NCI-H345 treated with DMSO at 0.1 percent for 48 hours (cell line): ENCODE data around the gene IPO4.
A peak's percentile ranks its signal among the peaks of the same experiment; 100 is the strongest.

Experiments
- DNase-seq: peaks from one replicate; lab custom pipeline; 2025; ENCODE audit not compliant: unreplicated experiment; lab: John Stamatoyannopoulos, UW

IPO4 gene

DNA sequence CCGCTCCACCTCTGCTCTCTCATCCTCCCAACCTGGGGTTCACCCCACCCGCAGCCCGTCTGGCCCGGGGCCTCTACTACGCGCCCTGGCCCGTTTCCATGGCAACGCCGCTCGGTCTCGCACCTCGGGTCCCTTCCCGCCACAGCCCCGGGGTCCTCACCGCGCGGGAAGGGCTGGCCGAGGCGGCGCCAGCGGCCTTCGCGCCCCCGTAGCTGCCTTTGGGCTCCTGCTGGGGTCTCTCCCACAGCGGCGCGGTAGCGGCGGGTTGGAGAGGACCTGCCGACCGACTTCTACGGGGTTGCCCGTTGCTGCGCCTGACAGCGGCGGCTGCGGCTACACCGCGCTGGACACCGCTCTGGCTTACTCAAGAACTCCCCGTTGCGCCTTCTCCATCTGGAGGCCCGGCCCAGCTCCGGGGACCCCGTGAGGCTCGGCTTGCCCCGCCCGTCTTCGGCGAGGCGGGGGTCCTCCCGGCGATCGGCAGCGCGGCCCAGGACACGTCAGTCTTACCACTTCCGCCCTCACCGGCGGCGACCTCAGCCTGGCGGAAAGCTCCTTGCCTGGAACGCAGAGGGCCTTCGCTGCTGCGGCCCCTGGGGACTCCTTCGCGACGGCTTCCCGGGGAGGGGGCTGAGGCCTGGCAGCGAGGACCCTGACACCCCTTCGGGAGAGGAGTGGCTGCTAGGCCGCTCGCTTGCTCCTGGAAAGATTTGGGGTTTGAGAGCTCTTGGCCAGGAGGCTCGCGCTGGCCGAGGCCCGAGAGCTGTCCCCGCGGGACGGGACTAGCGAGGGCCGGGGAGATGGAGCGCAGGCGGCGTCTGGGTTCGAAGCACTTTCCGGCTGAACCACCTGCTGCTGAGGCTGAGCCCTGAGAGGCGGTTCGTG, 6.8 kb upstream of the IPO4 start, which contains the start of gene TM9SF1:
Gene TM9SF1, minus strand, starts transcription at position 256 of the 885 bp plus-strand sequence. CDS start 422 bp downstream, outside the sequence.
- peak; percentile 63 for DNase-seq

DNA sequence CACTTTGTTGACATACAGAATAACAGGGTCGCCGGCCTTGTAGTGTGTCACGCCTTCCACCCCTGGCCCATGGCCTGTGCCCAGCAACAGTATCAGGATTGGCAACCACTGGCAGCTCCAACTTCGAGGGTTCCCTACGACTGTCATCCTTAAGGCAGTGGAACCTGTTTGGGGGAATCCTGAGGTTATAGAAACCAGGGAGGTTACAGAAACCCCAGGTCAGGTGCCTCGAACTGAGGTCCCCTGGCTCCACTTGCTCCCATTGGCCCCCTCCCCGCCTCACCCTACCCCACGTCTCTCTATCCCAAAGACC, 6.2 kb upstream of the IPO4 start:
- DNase-seq, result no peak

DNA sequence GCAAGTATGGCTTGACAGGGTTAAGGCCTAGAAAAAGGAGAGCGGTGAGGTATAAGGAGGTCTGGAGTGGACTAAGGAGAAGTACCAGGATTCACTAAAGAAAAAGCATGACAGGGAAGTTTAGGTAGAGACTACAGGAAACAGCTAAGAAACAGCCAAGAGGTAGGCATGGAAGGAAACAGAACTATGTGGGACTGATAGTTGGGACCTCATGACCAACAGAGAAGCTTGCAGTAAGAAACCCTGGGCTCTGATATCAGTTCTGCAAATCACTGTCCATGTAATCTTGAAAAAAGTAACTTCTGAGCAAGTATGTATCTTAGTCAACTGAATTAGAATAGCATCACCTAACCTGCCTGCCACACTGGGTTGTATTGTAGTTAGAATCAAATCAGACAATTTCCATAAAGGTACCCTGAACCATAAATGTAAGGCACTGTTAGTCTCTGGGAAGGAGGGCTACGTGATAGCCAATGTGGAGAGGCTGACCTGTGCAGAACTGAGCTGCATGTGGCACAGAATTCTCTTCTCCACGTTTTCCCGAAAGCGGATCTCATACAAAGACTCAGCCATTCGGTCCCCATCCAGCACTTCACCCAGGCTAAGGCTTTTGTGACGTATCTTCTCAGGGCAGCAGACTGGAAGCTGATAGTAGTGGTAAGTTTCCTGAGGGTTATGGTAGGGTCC, 5.7 kb upstream of the IPO4 start:
- DNase-seq, result no peak

DNA sequence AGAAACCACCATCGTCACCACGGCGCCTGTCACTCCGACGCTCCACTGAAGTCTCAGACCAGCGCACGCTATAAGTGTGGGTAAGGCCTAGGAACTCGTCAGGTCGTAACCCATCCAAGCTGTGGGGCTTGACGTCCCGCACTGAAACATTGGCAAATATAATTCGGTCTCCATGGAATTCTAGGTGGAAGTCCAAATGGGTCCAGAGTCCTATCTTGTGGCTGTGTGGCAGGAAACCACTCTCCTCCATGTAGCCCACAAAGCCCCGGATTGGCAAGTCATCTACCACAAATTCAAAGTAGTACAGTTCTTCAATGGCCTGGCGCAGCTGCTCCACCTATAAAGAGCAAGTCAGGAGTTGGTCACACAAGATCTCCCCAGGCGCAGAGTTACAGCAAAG, 4.3 kb upstream of the IPO4 start:
- no peak for DNase-seq

DNA sequence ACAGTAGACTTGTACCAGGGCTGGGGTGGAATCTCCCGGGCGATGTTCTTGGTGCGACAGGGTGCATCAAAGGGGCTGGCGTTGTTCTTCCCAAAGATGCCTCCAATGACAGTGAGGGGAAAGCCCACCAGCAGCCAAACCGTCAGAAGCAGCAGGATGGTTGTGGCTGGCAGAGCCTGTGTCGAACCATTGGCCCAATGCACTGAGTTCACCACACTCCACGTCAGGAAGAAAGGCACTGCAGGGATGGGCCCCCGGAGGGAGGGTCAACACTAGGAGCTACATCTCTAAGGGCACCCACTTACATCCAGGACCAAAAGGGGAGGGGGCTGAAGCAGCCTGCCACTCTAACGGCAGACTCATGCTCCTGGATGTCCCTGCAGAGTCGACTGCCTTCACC, 1.8 kb upstream of the IPO4 start:
- DNase-seq, result no peak

DNA sequence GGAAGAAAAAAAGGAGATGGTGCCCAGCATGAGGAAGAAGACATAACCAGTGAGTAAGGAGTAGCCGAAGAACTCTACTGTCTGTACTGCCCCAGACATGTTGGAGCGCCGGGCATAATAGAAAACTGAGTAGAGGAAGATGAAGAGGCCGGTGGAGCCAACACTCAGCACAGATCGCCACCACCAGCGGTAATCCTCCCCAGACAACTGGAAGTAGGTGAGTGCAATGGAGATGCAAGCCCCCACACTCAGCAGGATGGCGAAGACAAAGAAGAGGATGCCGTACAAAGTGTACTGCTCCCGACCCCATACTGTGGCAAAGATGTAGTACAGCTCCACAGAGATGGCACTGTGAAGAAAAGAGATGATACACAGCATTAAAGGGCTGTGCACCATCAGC, 844 bp upstream of the IPO4 start:
- DNase-seq, result no peak

DNA sequence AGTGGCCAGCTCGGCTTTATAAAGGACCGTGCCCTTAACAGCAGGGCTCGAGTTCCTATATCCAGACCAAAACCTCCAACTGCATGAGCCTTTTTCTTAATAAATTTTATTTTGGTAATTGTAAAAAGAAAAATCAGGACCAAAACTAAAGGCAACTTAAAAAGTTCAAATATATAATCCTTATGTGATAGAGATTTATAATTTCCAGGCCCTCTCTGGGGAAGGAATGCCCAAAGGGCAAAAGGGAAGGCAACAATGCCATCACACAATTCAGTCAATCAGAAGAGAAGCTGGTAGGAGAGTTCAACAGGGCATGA, 401 bp upstream of the IPO4 start:
- no peak for DNase-seq

DNA sequence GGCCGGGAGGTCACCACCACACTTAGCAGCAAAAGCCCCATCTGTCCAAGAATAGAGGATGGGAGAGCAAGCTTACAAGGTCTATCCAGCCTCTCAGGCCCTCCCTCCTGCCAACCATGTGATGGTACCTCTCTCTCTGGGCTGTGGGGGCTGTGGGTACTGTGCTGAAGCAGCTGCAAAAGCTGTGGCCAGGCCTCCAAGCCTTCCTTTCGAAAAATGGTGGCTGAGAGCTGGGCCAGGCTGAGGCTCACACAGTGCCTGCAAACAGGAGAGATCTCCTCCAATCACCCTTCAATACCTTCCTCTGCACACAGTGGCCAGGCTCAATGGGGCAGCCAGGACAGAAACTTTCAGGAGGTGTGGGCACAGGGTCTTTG, 1.1 kb downstream of the IPO4 start:
- no peak for DNase-seq

DNA sequence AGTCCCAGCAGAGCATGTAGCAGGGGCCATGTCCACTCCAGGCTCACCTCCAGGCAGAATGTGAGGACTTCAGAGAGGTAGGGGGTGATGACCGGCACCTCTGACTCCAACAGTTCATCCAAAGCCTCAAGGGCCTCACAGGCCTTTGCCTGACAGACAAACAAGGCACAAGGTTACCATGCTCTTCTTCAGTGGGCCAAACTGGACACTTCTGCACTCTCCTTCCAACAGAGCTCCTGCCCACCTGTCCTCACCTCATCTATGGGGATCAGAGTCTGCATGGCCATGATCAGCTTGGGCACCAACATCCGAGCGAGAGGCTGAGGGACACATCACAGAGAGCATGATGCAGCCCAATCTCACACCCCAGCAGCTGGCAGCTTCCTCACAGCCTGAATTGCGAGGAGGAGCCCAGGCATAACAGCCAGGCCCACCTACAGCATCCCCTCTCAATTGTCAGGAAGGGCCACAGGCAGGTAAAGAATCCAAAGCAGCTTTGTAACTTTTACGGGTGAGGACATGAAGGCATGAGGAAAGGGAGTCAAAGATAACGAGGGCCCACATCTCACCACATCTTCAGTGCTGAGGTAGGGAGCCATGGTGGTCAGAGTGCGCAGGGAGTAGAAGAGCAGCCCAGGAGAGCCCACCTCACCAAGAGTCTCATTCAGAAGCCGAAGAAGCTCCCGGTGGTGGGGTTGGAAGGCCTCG, 1.6 kb downstream of the IPO4 start:
- no peak for DNase-seq

DNA sequence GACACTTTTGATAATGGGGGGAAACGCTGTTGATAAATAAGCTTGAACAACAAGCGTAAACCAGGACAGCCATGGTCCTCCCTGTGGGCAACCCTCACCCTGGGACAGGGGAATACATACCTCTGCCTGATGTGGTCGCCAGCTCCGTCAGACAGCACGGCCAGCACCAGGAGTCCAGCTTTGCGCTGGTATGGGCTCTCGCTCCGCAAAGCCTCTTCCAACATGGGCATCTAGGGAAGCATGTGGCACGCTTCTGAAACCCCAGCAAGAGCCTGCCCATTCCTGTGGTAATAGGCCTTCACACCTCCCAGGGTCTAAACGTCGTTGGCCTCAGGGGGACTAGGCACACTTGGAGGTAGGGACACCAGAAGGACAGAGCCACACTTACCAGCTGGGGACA, 2.9 kb downstream of the IPO4 start:
- DNase-seq, result no peak

DNA sequence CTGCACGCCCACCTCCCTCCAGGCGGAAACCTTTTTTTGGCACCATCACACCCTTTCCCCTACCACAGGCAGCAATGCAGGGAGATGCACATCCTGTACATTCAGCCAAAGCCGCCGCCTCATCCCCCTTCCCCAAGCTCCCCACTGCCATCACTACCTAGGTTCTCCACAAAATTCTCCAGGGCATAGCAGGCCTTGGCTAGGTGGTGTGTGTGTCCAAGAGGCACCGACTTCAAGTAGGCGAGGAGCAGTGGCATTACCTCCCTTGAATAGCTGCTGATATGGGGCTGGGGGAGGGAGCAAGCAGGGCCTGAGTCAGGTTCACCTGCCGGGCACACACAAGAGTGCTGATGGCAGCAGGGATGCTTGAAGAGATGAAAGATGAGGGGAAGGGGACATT, 3.6 kb downstream of the IPO4 start:
- DNase-seq, result no peak

DNA sequence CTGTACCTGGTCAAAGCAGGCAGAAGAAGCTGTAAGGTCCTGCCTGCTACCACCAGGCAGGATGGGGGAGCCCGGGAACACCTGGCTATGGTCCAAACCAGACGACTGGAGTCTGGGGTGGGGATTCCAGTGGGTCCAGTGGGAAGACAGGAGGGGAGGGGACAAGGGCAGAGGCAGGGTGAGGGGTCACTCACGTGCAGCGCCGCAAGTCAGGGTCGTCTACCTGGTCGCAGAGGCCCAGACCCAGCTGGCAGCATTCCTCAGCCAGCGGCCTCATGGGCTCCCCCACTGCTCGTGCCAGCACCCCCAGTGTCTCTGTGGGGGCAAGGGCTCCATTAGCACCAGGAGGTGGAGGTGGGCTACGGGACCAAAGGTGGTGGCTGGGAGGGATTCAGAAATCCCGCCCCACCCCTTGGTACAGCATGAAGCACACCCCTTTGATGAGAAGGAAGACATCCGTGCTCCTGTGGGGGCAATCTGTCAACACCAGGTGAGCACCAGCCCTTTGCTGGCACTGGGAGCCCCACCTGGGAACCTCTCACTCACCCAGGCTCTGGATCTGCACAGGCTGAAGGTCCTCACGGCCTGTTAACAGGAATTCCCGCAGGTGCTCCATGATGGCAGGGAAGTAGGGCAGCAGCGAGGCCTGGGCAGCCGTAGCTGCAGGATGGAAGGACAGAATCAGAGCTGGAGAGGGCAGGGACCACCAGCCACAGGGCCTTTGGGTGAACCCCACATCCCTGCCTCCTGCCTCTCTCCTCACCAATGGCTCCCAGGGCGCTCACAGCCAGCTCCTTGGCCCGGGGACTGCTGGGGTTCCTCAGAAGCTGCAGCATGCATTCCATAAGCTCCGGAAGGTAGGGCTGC, 4.3 kb downstream of the IPO4 start:
- DNase-seq, result no peak

DNA sequence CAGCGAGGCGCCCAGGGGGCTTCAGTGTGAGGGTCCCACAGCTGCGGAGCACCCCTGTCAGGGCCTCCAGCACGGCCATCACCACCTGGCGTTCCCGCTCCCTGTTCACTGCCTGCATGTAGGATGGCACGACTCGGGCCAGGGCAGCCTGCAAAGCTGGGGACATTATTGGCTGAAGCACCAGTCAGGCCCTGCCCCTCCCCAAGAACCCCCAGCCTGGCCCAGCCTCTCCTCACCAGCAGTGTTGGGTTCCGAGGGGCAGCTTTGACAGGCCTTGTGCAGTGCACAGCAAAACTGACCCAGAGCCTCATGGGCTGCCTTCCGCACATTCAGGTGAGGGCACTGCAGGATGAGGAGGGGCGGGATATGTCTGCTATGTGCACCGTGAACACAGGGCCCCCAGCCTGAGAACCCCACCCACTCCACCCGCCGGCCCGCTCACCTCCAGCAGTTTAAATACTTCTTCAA, 5.6 kb downstream of the IPO4 start:
- no peak for DNase-seq

DNA sequence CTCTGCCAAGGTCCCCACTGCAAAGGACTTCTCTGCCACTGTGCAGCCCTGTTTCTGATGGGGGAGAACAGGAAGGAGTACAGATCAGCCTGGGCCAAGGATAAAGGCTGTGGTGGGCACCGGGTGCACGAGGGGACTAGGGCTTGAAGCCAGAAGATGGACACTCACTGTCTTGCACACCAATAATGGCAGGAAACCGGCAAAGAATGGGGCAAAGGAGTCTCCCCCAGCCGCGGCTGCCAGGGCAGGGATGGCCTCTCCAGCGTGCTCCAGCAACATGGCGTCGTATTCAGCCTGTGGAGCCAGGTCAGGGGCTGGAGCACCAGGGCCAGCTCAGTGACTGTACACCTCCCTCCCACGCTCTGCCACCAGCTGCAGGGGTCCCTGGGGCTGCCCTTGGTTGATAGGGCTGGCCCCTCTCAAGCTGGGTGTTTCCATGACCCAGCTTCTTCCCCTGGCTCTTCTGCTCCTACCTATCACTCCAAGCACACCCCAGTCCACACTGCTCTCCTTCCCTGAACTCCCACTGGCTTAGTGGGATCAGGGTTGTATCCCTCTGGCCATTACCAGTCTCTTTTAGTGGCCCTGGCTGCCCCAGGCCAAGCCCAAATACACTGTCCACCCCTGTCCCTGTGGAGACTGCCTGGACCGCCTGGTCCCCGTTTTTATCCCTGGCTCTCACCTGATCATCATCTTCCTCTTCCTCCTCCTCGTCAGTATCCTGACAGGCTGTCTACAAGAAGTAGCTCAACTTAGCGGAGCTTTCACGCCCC, 6.3 kb downstream of the IPO4 start:
- DNase-seq, result no peak

DNA sequence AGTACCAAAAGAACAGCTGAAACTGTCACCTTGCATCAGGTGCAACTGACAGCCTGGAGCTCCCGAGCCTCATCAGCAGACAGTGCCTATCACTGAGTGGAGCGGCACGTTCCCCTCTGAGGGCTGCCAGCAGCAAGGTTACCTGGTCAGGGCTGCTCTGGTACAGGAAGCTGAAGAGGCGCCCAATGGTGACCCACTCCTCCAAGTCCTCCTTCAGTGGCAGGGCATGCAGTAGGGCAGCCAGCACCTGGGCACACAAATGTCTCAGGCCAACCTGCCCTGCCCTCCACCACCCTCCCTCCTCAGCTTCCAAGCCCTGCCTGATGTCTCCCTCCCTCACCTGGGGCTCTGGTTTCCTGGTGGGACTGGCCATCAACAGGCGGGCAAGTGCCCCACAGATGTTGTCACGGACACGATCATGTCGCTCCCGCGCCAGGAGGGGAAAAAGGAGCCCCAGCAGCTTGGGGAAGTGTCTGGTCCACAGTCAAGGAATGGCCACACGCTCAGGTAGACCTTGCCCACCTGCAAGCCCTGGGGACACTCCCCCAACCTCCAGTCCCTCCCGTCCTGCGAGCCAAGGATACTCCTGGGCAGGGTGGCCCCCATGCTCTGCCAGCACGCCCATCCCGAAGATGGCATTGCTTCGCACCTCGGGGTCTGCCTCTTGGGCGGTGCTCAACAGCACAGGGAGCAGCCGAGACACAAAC, 7.1 kb downstream of the IPO4 start:
- DNase-seq, result no peak

DNA sequence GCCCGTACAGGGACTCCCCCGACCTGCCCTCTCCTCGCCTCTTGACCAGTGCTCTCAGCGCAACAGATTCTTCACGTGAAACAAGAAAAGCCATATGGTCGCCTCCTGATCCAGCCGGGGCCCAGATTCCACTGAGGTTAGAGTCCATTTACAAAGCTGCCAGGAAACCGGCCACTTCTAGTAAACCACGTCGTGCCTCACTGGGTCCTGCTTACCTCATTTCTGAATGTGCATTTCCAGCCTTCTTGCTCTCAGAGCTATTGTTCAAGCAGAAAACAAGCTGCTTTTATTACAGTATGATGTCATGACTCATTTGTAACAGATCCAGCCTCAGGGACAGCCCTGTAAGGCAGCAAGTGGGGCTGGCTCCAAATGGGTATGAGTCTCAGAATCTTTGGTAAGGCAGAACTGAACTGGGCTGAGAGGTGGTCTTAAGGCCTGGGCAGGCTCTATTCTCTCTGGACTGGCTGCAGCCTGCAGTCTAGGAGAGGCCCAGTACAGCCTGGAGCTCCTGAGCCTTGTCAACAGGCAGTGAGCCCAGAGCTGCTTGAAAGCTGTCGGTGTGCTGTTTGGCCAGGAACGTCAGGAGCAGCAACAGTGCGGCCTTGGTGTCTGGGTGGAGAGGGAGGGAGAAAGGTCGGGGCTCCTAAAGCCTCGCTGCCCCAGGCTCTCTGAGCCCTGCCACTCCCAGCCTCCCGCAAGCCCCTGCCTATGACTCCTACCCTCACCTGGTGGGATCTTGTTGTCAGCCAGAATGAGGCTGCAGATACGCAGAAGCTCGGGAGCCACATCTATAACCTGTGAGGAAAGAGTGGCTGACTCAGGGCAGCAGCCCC, 8.4 kb downstream of the IPO4 start:
- no peak for DNase-seq

DNA sequence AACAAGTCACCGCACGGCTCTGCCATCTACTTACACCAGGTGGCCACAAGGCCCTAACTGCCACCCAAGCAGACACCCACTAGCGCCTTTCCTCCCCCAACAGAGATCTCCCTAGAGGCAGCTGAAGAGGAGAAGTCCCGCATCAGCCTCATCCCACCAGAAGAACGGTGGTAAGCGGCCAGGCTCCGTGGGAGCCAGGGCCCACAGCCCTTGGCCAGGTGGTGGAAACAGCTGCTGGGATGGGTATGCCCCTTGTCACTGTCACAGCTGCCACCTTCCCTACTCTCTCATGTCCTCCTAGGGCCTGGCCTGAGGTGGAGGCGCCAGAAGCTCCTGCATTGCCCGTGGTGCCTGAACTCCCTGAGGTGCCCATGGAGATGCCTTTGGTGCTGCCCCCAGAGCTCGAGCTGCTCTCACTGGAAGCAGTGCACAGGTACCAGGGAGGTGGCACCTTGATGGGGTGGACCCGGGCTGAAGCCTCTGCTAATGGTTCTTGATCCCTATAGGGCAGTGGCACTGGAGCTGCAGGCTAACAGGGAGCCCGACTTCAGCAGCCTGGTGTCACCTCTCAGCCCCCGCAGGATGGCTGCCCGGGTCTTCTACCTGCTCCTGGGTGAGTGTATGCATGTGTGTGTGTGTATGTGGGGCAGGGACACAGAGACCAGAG, 9.2 kb downstream of the IPO4 start:
- DNase-seq, result no peak

DNA sequence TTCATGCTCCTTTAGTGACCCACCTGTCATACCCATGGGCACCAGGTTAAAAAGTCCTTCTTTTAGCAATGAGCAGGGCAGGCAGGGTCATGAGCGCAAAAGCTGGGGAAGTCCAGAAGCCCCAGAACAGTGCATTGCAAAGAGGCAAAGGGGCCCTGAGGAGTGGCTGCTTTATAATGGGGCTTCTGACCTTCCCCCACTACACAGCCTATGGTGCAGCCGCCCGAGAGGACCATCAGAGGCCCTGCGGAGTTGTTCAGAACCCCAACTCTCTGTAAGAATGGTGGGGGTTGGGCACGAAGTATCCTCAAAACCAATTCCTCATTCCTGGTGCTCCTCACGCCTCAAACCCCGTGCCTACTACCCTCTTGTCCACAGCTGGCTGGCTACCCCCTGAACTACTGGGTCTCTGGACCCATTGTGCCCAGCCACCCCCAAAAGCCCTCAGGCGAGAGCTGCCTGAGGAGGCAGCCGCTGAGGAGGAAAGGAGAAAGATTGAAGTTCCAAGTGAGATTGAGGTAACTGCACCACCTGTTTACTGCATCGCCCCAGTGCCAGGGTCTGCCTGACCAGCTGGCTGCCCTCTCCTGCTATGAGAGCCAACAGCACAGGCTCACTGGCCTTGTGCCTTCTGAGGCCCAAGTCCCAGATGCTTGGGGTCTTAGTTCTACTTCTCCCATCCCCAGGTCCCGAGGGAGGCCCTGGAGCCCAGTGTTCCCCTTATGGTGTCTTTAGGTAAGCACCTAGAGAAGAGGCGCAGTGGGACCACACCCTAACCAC, 10.0 kb downstream of the IPO4 start:
- DNase-seq, result no peak
